Bronchial epithelial cell (primary cell): Measurements from ENCODE around the gene FADS2. TPM values are rescaled to one million over a fixed set of nuclear protein-coding genes. Genes with fewer than 3 reads are reported as not detected.

Source experiments
- DNase-seq: peaks from one replicate; pipeline ENCODE4 v3.0.0-alpha.2; 2010; ENCODE audit warnings: low read depth
- FAIRE-seq: peaks from 2 replicates; lab custom pipeline; 2011; peaks lifted over from hg19 to GRCh38; lab: Jason Lieb, UNC
- H3K27me3 ChIP-seq: 2 replicates; pipeline ENCODE4 v1.5.1; 2011; ENCODE audit warnings: low read length; ENCODE audit not compliant: control insufficient read depth, insufficient read depth
- H3K36me3 ChIP-seq: 2 replicates; pipeline ENCODE4 v1.5.1; 2011; ENCODE audit warnings: low read length; ENCODE audit not compliant: control insufficient read depth, insufficient read depth
- H3K4me3 ChIP-seq: 2 replicates; pipeline ENCODE4 v1.5.1; 2011; ENCODE audit warnings: mild to moderate bottlenecking, low read depth, low read length, control low read depth
- CTCF ChIP-seq: IDR thresholded peaks from 2 replicates; pipeline ENCODE4 v1.5.1; 2011; ENCODE audit warnings: mild to moderate bottlenecking, moderate library complexity, low read length, control low read depth, inconsistent platforms; ENCODE audit not compliant: insufficient read depth, severe bottlenecking
- total RNA-seq: library from RNA; depleted of rRNA; stranded (reverse); fragments of >200 nt; gene quantifications from 2 replicates; pipeline ENCODE4 v1.2.1, GENCODE V29; 2014

The FADS2 gene
- total RNA-seq, 1 donor from 2014 or later = 34.2 TPM

GRCh38 chr11:61897387-61898246 lies 69.5 kb downstream of the FADS2 start:
- H3K4me3 ChIP-seq = no peak overlapping the region
- TF ChIP-seq CTCF = peak; percentile 94
- peak; percentile 43 for DNase-seq
- H3K36me3 ChIP-seq = no peaks in the 10 kb centered on the region
- no peaks in the 10 kb centered on the region for H3K27me3 ChIP-seq
- no peak for FAIRE-seq

- H3K4me3 ChIP-seq = no peak overlapping the region
- no peak for FAIRE-seq
- no peaks in the 10 kb centered on the region for H3K36me3 ChIP-seq
- DNase-seq = no peak
- H3K27me3 ChIP-seq = no peaks in the 10 kb centered on the region
- no peak for TF ChIP-seq CTCF
Measured at GRCh38 chr11:61898247-61898582, 70.1 kb downstream of the FADS2 start.

GRCh38 chr11:61899146-61899841 lies 71.2 kb downstream of the FADS2 start:
- TF ChIP-seq CTCF = peak; percentile 98
- DNase-seq (peak; percentile 46), FAIRE-seq (no peak)
- Histone ChIP-seq H3K36me3 (no peaks in the 10 kb centered on the region), H3K27me3 (peaks cover 4% of the 10 kb centered on the region), H3K4me3 (no peak overlapping the region)

- Histone ChIP-seq H3K36me3 (no peaks in the 10 kb centered on the region), H3K4me3 (no peak overlapping the region), H3K27me3 (peaks cover 4% of the 10 kb centered on the region)
- FAIRE-seq (no peak), DNase-seq (no peak)
- TF ChIP-seq CTCF = no peak
Measured at GRCh38 chr11:61900251-61900650, 72.2 kb downstream of the FADS2 start.

- Histone ChIP-seq H3K27me3 (peaks cover 4% of the 10 kb centered on the region), H3K36me3 (no peaks in the 10 kb centered on the region), H3K4me3 (no peak overlapping the region)
- TF ChIP-seq CTCF = no peak
- FAIRE-seq (no peak), DNase-seq (no peak)
Measured at GRCh38 chr11:61901397-61901796, 73.3 kb downstream of the FADS2 start.
